GM23338 (cell line): ENCODE results near the gene ENTPD5. TPM values are rescaled to one million over a fixed set of nuclear protein-coding genes. Genes with fewer than 3 reads are reported as not detected.
"Not testable (repeated sequence)": the region's sequence is repeated elsewhere in the genome, so short reads cannot be mapped to it uniquely, and the experiment has no call there.

ENCODE experiments used
- ATAC-seq: fragments of 200-7000 bp; cut with Tn5 transposase; 3 replicates; pipeline ENCODE4 v1.9.1; 2020
- DNase-seq: peaks from one replicate; pipeline ENCODE4 v3.0.0-alpha.2; 2015; ENCODE audit warnings: low spot score
- H2AFZ ChIP-seq: fragments of 200-600 bp; sonication (generic); 2 replicates; pipeline ENCODE4 v1.8.0; 2016; ENCODE audit warnings: antibody characterized with exemption, mild to moderate bottlenecking, moderate library complexity
- H3F3A ChIP-seq: fragments of 200-600 bp; sonication (generic); replicated peaks from 2 replicates; pipeline ENCODE4 v1.8.0; 2017; ENCODE audit warnings: antibody characterized with exemption, mixed run types, low read depth
- H3K27ac ChIP-seq: fragments of 200-600 bp; sonication (generic); 2 replicates; pipeline ENCODE4 v1.6.1; 2016; ENCODE audit warnings: low read depth
- H3K27me3 ChIP-seq: fragments of 200-600 bp; sonication (generic); 2 replicates; pipeline ENCODE4 v1.8.0; 2016; ENCODE audit warnings: mild to moderate bottlenecking, mixed run types, moderate library complexity; ENCODE audit not compliant: insufficient read depth
- H3K36me3 ChIP-seq: fragments of 200-600 bp; sonication (generic); 2 replicates; pipeline ENCODE4 v1.8.0; 2016; ENCODE audit warnings: mild to moderate bottlenecking; ENCODE audit not compliant: insufficient read depth
- H3K4me1 ChIP-seq: fragments of 200-600 bp; sonication (generic); 2 replicates; pipeline ENCODE4 v1.8.0; 2016; ENCODE audit warnings: mild to moderate bottlenecking, moderate library complexity; ENCODE audit not compliant: insufficient read depth
- H3K4me2 ChIP-seq: fragments of 200-600 bp; sonication (generic); 2 replicates; pipeline ENCODE4 v1.7.1; 2017; ENCODE audit warnings: mixed run types
- H3K4me3 ChIP-seq: fragments of 200-600 bp; sonication (generic); 2 replicates; pipeline ENCODE4 v1.6.1; 2016; ENCODE audit warnings: mixed run types
- H3K79me2 ChIP-seq: fragments of 200-600 bp; sonication (generic); replicated peaks from 2 replicates; pipeline ENCODE4 v1.8.0; 2017; ENCODE audit warnings: mild to moderate bottlenecking; ENCODE audit not compliant: insufficient read depth
- H3K9me2 ChIP-seq: fragments of 200-600 bp; sonication (generic); 2 replicates; pipeline ENCODE4 v1.8.0; 2017; ENCODE audit not compliant: insufficient read depth
- H4K20me1 ChIP-seq: fragments of 200-600 bp; sonication (generic); replicated peaks from 2 replicates; pipeline ENCODE4 v1.8.0; 2017; ENCODE audit warnings: mild to moderate bottlenecking; ENCODE audit not compliant: insufficient read depth
- H3K27ac Mint-ChIP-seq: 2 replicates; pipeline ENCODE4 v1.8.0; 2020; ENCODE audit warnings: inconsistent platforms, mild to moderate bottlenecking, moderate library complexity, mixed read lengths
- H3K27me3 Mint-ChIP-seq: 3 replicates; pipeline ENCODE4 v1.8.0; 2022; ENCODE audit warnings: low read depth, mild to moderate bottlenecking, moderate library complexity, mixed read lengths, inconsistent platforms; ENCODE audit not compliant: insufficient read depth, poor library complexity
- H3K36me3 Mint-ChIP-seq: 3 replicates; pipeline ENCODE4 v1.8.0; 2021; ENCODE audit warnings: low read depth, mild to moderate bottlenecking, inconsistent platforms, moderate library complexity, mixed read lengths
- H3K4me1 Mint-ChIP-seq: 3 replicates; pipeline ENCODE4 v1.8.0; 2020; ENCODE audit warnings: mild to moderate bottlenecking, inconsistent platforms, mixed read lengths
- H3K4me3 Mint-ChIP-seq: 3 replicates; pipeline ENCODE4 v1.8.0; 2021; ENCODE audit warnings: moderate library complexity, mild to moderate bottlenecking, inconsistent platforms, mixed read lengths
- H3K9me3 Mint-ChIP-seq: 3 replicates; pipeline ENCODE4 v1.8.0; 2020; ENCODE audit warnings: moderate library complexity, mild to moderate bottlenecking, inconsistent platforms, mixed read lengths
- CREB1 ChIP-seq: fragments of 250-450 bp; sonication (Bioruptor Pico); IDR thresholded peaks from 2 replicates; pipeline ENCODE4 v1.5.0; 2020; ENCODE audit warnings: low read depth, mild to moderate bottlenecking, moderate library complexity
- CTCF ChIP-seq, 2 experiments: fragments of 200-600 bp in 1 of 2; sonication (generic) in 1 of 2; conservative IDR thresholded peaks; 2 replicates each; pipeline versions ENCODE4 v1.5.1 to v1.6.1; 2016 to 2017; ENCODE audit warnings: antibody characterized with exemption in 2 of 2, low read depth in 2 of 2, mild to moderate bottlenecking in 2 of 2, moderate library complexity in 1 of 2
- ETS1 ChIP-seq: IDR thresholded peaks from 2 replicates; pipeline ENCODE4 v1.6.1; 2016; ENCODE audit warnings: antibody characterized with exemption
- EZH2phosphoT487 ChIP-seq: fragments of 200-600 bp; sonication (generic); IDR thresholded peaks from one replicate; pipeline ENCODE4 v1.8.1; 2018; ENCODE audit warnings: antibody characterized with exemption; ENCODE audit not compliant: unreplicated experiment
- ZNF331 ChIP-seq: fragments of 250-450 bp; sonication (Bioruptor Pico); IDR thresholded peaks from 2 replicates; pipeline ENCODE4 v1.5.0; 2020; ENCODE audit warnings: low read depth, mild to moderate bottlenecking, moderate library complexity
- ZNF462 ChIP-seq: fragments of 250-450 bp; sonication (Bioruptor Pico); IDR thresholded peaks from 2 replicates; pipeline ENCODE4 v1.5.0; 2020; ENCODE audit warnings: mild to moderate bottlenecking, moderate library complexity
- polyA plus RNA-seq: library from polyadenylated mRNA; unstranded; fragments of >200 nt; fragmentation: Nextera tagmentation; extraction: Ambion mirVana; gene quantifications from 2 replicates; pipeline ENCODE4 v1.2.1, GENCODE V29; 2016
- total RNA-seq: library from RNA; depleted of rRNA; stranded (reverse); fragments of >200 nt; shearing (Covaris generic); gene quantifications from 2 replicates; pipeline ENCODE4 v1.2.3, GENCODE V29; 2014

Gene ENTPD5
- total and polyA plus RNA-seq, 2 experiments from 2014 or later, result 4.6 to 5.5 TPM

DNA sequence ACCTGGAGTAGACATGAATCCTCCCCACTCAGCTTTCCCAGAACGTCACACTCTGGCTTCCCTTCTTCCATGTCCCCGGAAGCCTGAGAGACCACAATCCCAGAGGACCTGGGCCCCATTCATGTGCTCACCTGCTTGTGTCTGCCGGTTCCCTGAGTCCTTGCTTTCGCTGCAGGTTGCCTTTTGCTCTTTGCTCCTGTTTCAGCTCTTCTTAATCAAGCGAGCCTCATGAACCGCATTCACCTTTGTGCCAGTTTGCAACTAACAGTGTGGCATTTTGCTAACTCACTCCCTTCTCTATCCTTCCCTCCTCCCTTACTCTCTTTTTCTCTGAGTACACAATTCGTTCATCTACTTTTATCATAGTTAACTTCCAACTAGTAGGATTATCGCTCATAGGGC, 23.1 kb downstream of the ENTPD5 start (continued):
- no peak for TF ChIP-seq ZNF462 (CRISPR knock-in tag)
- TF ChIP-seq CREB1 (CRISPR knock-in tag), result no peak
- TF ChIP-seq CTCF (conservative IDR thresholded peaks at IDR 0.05; ENCODE audit: low read depth in 2 of 2), result no peak
- no peak for TF ChIP-seq ETS1
- no peak for TF ChIP-seq ZNF331 (CRISPR knock-in tag)
- TF ChIP-seq EZH2phosphoT487, result no peak

DNA sequence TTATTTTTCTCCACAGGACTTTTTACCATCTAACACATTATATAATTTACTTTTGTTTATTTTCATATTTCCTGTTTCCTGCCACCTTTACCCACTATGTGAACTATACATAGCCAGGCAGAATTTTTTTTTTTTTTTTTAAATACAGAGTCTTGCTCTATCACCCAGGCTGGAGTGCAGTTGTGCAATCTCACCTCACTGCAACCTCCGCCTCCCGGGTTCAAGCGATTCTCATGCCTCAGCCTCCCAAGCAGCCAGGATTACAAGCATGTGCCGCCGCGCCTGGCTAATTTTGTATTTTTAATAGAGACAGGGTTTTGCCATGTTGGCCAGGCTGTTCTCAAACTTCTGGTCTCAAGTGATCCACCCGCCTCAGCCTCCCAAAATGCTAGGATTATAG, 24.2 kb downstream of the ENTPD5 start:
- H3K27me3 ChIP-seq, H3K27ac Mint-ChIP-seq, H3K4me1 Mint-ChIP-seq: not testable (repeated sequence)

More for the DNA sequence above, 24.2 kb downstream of the ENTPD5 start:
- H3K36me3 ChIP-seq, H3K4me3 ChIP-seq, H3K79me2 ChIP-seq, H3K4me3 Mint-ChIP-seq, H3K4me2 ChIP-seq, ATAC-seq, H2AFZ ChIP-seq, H3K9me2 ChIP-seq, H3K9me3 Mint-ChIP-seq, H3K27ac ChIP-seq, H3F3A ChIP-seq, H3K27me3 Mint-ChIP-seq, H3K4me1 ChIP-seq, H4K20me1 ChIP-seq, DNase-seq, H3K36me3 Mint-ChIP-seq: not testable (repeated sequence)
